ENCODE measurements around the gene VANGL2.

Gene VANGL2

GRCh38 chr1:160429702-160430535 is 29.6 kb downstream of the VANGL2 start:
- H3K27me3 ChIP-seq (ENCODE audit: insufficient read depth, poor library complexity, severe bottlenecking) = no peaks in the 10 kb centered on the region
- no peak overlapping the region for H3K4me3 ChIP-seq (replicated peaks; ENCODE audit: insufficient read depth, low read length)
- TF ChIP-seq POLR2AphosphoS5 (IDR thresholded peaks at IDR 0.05; ENCODE audit: low read depth) (no peak), REST (IDR thresholded peaks at IDR 0.05; ENCODE audit: insufficient replicate concordance, low read depth) (no peak), GABPA (IDR thresholded peaks at IDR 0.05; ENCODE audit: low read depth) (no peak), SPI1 (IDR thresholded peaks at IDR 0.05; ENCODE audit: borderline replicate concordance, low read depth) (no peak), CTCF (IDR thresholded peaks at IDR 0.05; ENCODE audit: insufficient read depth, low read length) (no peak)
- no peak for DNase-seq (ENCODE audit: low read depth in 1 of 2, low spot score in 1 of 2)
- no peak overlapping the region for H3K27ac ChIP-seq (replicated peaks)

GRCh38 chr1:160431006-160431405 is 30.6 kb downstream of the VANGL2 start:
- H3K27ac ChIP-seq (replicated peaks) = no peak overlapping the region
- TF ChIP-seq POLR2AphosphoS5 (IDR thresholded peaks at IDR 0.05; ENCODE audit: low read depth) (no peak), SPI1 (IDR thresholded peaks at IDR 0.05; ENCODE audit: borderline replicate concordance, low read depth) (no peak), CTCF (IDR thresholded peaks at IDR 0.05; ENCODE audit: insufficient read depth, low read length) (no peak), GABPA (IDR thresholded peaks at IDR 0.05; ENCODE audit: low read depth) (no peak), REST (IDR thresholded peaks at IDR 0.05; ENCODE audit: insufficient replicate concordance, low read depth) (no peak)
- H3K4me3 ChIP-seq (replicated peaks; ENCODE audit: insufficient read depth, low read length) = no peak overlapping the region

GRCh38 chr1:160431571-160431970 is 31.2 kb downstream of the VANGL2 start:
- Histone ChIP-seq H3K4me3 (replicated peaks; ENCODE audit: insufficient read depth, low read length) (no peak overlapping the region), H3K27ac (replicated peaks) (no peak overlapping the region), H3K27me3 (ENCODE audit: insufficient read depth, poor library complexity, severe bottlenecking) (no peaks in the 10 kb centered on the region)
- TF ChIP-seq POLR2AphosphoS5 (IDR thresholded peaks at IDR 0.05; ENCODE audit: low read depth) (no peak), SPI1 (IDR thresholded peaks at IDR 0.05; ENCODE audit: borderline replicate concordance, low read depth) (no peak), CTCF (IDR thresholded peaks at IDR 0.05; ENCODE audit: insufficient read depth, low read length) (no peak), REST (IDR thresholded peaks at IDR 0.05; ENCODE audit: insufficient replicate concordance, low read depth) (no peak), GABPA (IDR thresholded peaks at IDR 0.05; ENCODE audit: low read depth) (no peak)
- DNase-seq (ENCODE audit: low read depth in 1 of 2, low spot score in 1 of 2) = no peak

More at GRCh38 chr1:160431006-160431405, 30.6 kb downstream of the VANGL2 start:
- no peak for DNase-seq (ENCODE audit: low read depth in 1 of 2, low spot score in 1 of 2)
- H3K27me3 ChIP-seq (ENCODE audit: insufficient read depth, poor library complexity, severe bottlenecking) = no peaks in the 10 kb centered on the region

Measured in HL-60 (cell line).